ENCODE data around the gene GALNS. TPM values are rescaled to one million over a fixed set of nuclear protein-coding genes. Genes with fewer than 3 reads are reported as not detected.

Gene GALNS
- total RNA-seq, 1 donor from 2014 or later = 15.5 TPM

DNA sequence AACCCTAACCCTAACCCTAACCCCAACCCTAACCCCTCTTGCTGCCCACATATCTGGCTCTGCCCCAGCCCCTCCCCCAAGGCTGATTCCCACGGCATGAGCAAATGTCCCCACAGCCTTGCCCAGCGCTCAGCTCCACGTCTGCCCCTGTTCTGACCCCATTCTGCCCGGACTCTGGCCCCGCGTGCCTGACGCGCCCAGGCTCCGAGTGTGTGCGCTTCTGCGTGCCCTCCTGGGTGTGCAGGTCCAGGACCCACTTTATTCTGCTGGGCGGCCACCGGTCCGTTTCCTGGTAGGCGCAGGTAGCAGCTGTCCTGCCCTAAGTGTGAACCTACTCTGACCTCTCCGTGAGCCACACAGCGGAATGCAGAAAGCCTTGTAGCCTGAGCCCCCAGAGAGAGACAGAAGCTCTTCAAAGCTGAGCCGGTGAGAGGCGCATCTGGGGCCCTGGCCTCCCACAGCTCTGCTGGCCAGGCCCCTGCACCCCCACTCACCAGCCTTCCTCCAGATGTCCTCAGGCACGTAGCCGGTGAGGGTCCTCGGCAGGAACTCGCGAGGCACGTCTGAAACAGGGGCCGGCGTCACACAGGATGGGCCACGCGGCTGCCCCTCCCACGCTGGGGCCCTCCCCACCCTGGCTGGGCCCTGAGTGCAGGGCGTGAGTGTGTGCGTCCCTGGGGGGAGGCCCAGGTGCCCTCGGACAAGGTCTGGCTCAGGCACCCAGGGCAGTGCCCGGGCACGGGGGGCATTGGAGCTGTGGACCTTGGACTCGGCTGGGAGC is 23.7 kb upstream of the GALNS start:
- H3K9me3 ChIP-seq (replicated peaks) = no peaks in the 10 kb centered on the region
- no peak overlapping the region for H3K27ac ChIP-seq (replicated peaks)
- intact Hi-C loops (cut with micrococcal nuclease) = loop anchor here (10.0 kb wide), 1 partner anchor 54 kb away; no protein-coding TSS in a partner anchor
- peaks cover 20% of the 10 kb centered on the region for H3K4me1 ChIP-seq
- peaks cover 74% of the 10 kb centered on the region for H3K36me3 ChIP-seq
- no peak overlapping the region for H3K4me3 ChIP-seq
- H3K27me3 ChIP-seq (ENCODE audit: low read depth) = peaks cover 54% of the 10 kb centered on the region
- no peak for DNase-seq
- TF ChIP-seq CTCF (IDR thresholded peaks at IDR 0.05; ENCODE audit: borderline replicate concordance) = no peak

DNA sequence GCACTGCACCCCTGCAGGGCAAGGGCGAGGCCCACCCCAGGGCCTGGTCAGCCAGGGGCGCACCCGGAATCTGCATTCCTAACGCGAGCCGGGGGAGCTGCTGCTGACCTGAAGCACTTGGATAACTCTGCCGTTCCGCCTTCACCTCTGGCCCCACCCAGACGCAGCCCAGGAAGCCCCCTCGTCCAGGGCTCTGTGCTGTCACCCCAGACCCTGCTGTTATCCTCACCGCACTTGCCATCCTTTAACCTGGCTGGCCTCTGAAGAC is 23.0 kb upstream of the GALNS start:
- DNase-seq = no peak
- TF ChIP-seq CTCF (IDR thresholded peaks at IDR 0.05; ENCODE audit: borderline replicate concordance) = no peak
- intact Hi-C loops (cut with micrococcal nuclease) = loop anchor here (10.0 kb wide), 1 partner anchor 55 kb away; no protein-coding TSS in a partner anchor
- no peak overlapping the region for H3K4me3 ChIP-seq
- no peak overlapping the region for H3K27ac ChIP-seq (replicated peaks)
- H3K36me3 ChIP-seq = peaks cover 68% of the 10 kb centered on the region
- no peaks in the 10 kb centered on the region for H3K9me3 ChIP-seq (replicated peaks)
- peaks cover 17% of the 10 kb centered on the region for H3K4me1 ChIP-seq
- peaks cover 54% of the 10 kb centered on the region for H3K27me3 ChIP-seq (ENCODE audit: low read depth)

- DNase-seq = no peak
- intact Hi-C loops (cut with micrococcal nuclease) = no loop called here
- no peak for TF ChIP-seq CTCF (IDR thresholded peaks at IDR 0.05; ENCODE audit: borderline replicate concordance)
- Histone ChIP-seq H3K9me3 (replicated peaks) (no peaks in the 10 kb centered on the region), H3K36me3 (peaks cover 63% of the 10 kb centered on the region), H3K27me3 (ENCODE audit: low read depth) (peaks cover 54% of the 10 kb centered on the region), H3K4me1 (peaks cover 17% of the 10 kb centered on the region), H3K27ac (replicated peaks) (no peak overlapping the region), H3K4me3 (no peak overlapping the region)
These were observed 22.4 kb upstream of the GALNS start for GRCh38 chr16:88878967-88879787.

DNA sequence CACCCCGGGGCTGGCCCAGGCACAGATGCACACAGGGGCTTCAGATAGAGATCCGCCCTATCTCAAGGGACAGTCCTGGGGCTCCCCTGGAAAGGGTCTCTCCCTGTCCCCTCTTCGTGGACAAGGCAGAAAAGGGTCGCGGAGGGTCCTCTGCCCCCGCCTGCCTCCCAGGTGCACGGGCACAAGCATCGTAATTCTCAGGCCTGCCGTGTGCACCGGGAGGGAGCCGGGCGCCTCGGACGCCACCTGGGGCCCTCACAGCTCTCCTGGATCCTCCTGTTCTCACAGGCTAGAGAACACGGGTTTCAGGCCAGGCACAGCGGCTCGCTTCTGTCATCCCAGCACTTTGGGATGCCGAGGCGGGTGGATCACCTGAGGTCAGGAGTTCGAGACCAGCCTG is 21.6 kb upstream of the GALNS start:
- Histone ChIP-seq H3K4me3 (no peak overlapping the region), H3K9me3 (replicated peaks) (no peaks in the 10 kb centered on the region), H3K27ac (replicated peaks) (no peak overlapping the region), H3K36me3 (peaks cover 55% of the 10 kb centered on the region), H3K4me1 (peaks cover 17% of the 10 kb centered on the region), H3K27me3 (ENCODE audit: low read depth) (peaks cover 49% of the 10 kb centered on the region)
- no peak for TF ChIP-seq CTCF (IDR thresholded peaks at IDR 0.05; ENCODE audit: borderline replicate concordance)
- intact Hi-C loops (cut with micrococcal nuclease) = no loop called here
- DNase-seq = no peak

GRCh38 chr16:88877564-88878289 is 21.0 kb upstream of the GALNS start:
- H3K9me3 ChIP-seq (replicated peaks) = no peaks in the 10 kb centered on the region
- TF ChIP-seq CTCF (IDR thresholded peaks at IDR 0.05; ENCODE audit: borderline replicate concordance) = no peak
- H3K4me1 ChIP-seq = peaks cover 17% of the 10 kb centered on the region
- peaks cover 49% of the 10 kb centered on the region for H3K36me3 ChIP-seq
- intact Hi-C loops (cut with micrococcal nuclease) = no loop called here
- H3K4me3 ChIP-seq = no peak overlapping the region
- no peak for DNase-seq
- no peak overlapping the region for H3K27ac ChIP-seq (replicated peaks)
- peaks cover 43% of the 10 kb centered on the region for H3K27me3 ChIP-seq (ENCODE audit: low read depth)

All from left ventricle myocardium inferior (tissue), 1 donor.